Measurements from ENCODE around the gene CFAP45. TPM values are rescaled to one million over a fixed set of nuclear protein-coding genes. Genes with fewer than 3 reads are reported as not detected.

CFAP45 gene
- total and polyA plus RNA-seq, 2 experiments from 2014 or later: 0.36 TPM; not detected in 1

DNA sequence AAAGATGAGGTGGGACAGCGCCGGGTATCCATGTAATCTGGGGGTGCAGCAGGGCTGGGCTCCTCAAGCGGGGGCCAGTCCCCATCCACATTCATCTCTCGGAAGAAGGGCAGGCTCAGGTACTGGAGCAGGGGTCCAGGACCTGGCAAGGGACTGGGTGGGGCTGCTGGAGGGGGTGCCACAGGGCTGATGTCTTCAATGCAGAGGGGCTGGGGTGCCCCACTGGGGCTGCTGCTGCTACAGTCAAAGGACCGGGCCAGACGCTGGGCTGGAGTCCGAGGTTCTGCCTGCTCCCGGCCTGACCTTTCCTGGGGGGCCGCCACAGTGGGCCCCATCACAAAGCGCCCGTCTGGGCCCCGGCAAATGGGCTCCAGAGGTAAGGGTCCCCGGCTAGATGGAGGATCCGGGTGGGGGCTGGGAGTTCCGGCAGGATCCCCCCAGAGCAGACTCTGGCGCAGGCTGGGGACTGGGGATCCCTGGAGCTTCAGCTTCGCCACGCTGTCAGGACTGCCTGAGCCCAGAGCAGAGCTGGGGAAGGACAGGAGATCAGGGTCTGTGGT lies 28.6 kb upstream of the CFAP45 start:
- DNase-seq (ENCODE audit: low spot score): no peak
- Mint-ChIP-seq H3K36me3 (ENCODE audit: low read depth) (peaks cover 38% of the 10 kb centered on the region), H3K4me3 (no peak overlapping the region), H3K4me1 (peaks cover 23% of the 10 kb centered on the region), H3K9me3 (no peaks in the 10 kb centered on the region; the same call in 1 of the 3 replicates), H3K27me3 (ENCODE audit: insufficient read depth, low read depth, poor library complexity) (peaks cover 20% of the 10 kb centered on the region), H3K27ac (no peak overlapping the region)
- no peak for ATAC-seq
- Histone ChIP-seq H3K4me3 (no peak overlapping the region), H3K36me3 (ENCODE audit: insufficient read depth) (no peaks in the 10 kb centered on the region), H3K79me2 (replicated peaks; ENCODE audit: insufficient read depth) (no peaks in the 10 kb centered on the region), H2AFZ (no peak overlapping the region), H3K9me2 (ENCODE audit: insufficient read depth) (no peaks in the 10 kb centered on the region), H3K27me3 (ENCODE audit: insufficient read depth) (peaks cover 18% of the 10 kb centered on the region), H4K20me1 (replicated peaks; ENCODE audit: insufficient read depth) (no peaks in the 10 kb centered on the region; the same call in 1 of the 2 replicates), H3K4me1 (ENCODE audit: insufficient read depth) (peaks cover 6% of the 10 kb centered on the region), H3F3A (replicated peaks; ENCODE audit: low read depth) (no peaks in the 10 kb centered on the region; the same call in 1 of the 2 replicates), H3K27ac (ENCODE audit: low read depth) (no peak overlapping the region), H3K4me2 (no peak overlapping the region)
- TF ChIP-seq JUNB (IDR thresholded peaks at IDR 0.05; ENCODE audit: unreplicated experiment) (no peak), ZNF331 (CRISPR knock-in tag; IDR thresholded peaks at IDR 0.05; ENCODE audit: low read depth) (no peak), ZNF462 (CRISPR knock-in tag; IDR thresholded peaks at IDR 0.05) (no peak), CREB1 (CRISPR knock-in tag; IDR thresholded peaks at IDR 0.05; ENCODE audit: low read depth) (no peak), EZH2phosphoT487 (IDR thresholded peaks at IDR 0.05; ENCODE audit: unreplicated experiment) (no peak), ZNF114 (CRISPR knock-in tag; IDR thresholded peaks at IDR 0.05) (no peak), EZH2 (IDR thresholded peaks at IDR 0.05; ENCODE audit: low read depth, unreplicated experiment) (no peak), CTCF (conservative IDR thresholded peaks at IDR 0.05; ENCODE audit: low read depth in 2 of 2) (no peak), POLR2AphosphoS5 (IDR thresholded peaks at IDR 0.05; ENCODE audit: low read depth) (no peak), STAT1 (IDR thresholded peaks at IDR 0.05; ENCODE audit: unreplicated experiment) (no peak), NANOG (IDR thresholded peaks at IDR 0.05; ENCODE audit: borderline replicate concordance) (no peak)
- TF ChIP-seq, protein P1, sequence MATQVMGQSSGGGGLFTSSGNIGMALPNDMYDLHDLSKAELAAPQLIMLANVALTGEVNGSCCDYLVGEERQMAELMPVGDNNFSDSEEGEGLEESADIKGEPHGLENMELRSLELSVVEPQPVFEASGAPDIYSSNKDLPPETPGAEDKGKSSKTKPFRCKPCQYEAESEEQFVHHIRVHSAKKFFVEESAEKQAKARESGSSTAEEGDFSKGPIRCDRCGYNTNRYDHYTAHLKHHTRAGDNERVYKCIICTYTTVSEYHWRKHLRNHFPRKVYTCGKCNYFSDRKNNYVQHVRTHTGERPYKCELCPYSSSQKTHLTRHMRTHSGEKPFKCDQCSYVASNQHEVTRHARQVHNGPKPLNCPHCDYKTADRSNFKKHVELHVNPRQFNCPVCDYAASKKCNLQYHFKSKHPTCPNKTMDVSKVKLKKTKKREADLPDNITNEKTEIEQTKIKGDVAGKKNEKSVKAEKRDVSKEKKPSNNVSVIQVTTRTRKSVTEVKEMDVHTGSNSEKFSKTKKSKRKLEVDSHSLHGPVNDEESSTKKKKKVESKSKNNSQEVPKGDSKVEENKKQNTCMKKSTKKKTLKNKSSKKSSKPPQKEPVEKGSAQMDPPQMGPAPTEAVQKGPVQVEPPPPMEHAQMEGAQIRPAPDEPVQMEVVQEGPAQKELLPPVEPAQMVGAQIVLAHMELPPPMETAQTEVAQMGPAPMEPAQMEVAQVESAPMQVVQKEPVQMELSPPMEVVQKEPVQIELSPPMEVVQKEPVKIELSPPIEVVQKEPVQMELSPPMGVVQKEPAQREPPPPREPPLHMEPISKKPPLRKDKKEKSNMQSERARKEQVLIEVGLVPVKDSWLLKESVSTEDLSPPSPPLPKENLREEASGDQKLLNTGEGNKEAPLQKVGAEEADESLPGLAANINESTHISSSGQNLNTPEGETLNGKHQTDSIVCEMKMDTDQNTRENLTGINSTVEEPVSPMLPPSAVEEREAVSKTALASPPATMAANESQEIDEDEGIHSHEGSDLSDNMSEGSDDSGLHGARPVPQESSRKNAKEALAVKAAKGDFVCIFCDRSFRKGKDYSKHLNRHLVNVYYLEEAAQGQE (IDR thresholded peaks at IDR 0.05; ENCODE audit: unreplicated experiment): no peak
- TF ChIP-seq, protein P2, sequence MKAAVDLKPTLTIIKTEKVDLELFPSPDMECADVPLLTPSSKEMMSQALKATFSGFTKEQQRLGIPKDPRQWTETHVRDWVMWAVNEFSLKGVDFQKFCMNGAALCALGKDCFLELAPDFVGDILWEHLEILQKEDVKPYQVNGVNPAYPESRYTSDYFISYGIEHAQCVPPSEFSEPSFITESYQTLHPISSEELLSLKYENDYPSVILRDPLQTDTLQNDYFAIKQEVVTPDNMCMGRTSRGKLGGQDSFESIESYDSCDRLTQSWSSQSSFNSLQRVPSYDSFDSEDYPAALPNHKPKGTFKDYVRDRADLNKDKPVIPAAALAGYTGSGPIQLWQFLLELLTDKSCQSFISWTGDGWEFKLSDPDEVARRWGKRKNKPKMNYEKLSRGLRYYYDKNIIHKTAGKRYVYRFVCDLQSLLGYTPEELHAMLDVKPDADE (IDR thresholded peaks at IDR 0.05): no peak

Measured in GM23338 (cell line).